Measurements from ENCODE around the gene NCAM2.
A peak's percentile ranks its signal among the peaks of the same experiment; 100 is the strongest.

Gene NCAM2

GRCh38 chr21:21179619-21180298 is 181.6 kb downstream of the NCAM2 start:
- no peak for DNase-seq

GRCh38 chr21:21182401-21183010 is 184.3 kb downstream of the NCAM2 start:
- DNase-seq, result no peak

GRCh38 chr21:21183092-21183491 is 184.9 kb downstream of the NCAM2 start:
- no peak for DNase-seq

GRCh38 chr21:21184771-21185528 is 186.7 kb downstream of the NCAM2 start:
- DNase-seq, result no peak

GRCh38 chr21:21187579-21187978 is 189.4 kb downstream of the NCAM2 start:
- DNase-seq, result no peak

- DNase-seq, result no peak
These were observed 190.4 kb downstream of the NCAM2 start for GRCh38 chr21:21188513-21189195.

GRCh38 chr21:21195417-21195943 is 197.3 kb downstream of the NCAM2 start:
- DNase-seq, result no peak

- DNase-seq, result no peak
These were observed 197.9 kb downstream of the NCAM2 start for GRCh38 chr21:21196087-21196486.

GRCh38 chr21:21196848-21197247 is 198.6 kb downstream of the NCAM2 start:
- no peak for DNase-seq

GRCh38 chr21:21199342-21200102 is 201.3 kb downstream of the NCAM2 start:
- DNase-seq, result no peak

- DNase-seq, result peak; percentile 29
These were observed 202.1 kb downstream of the NCAM2 start for GRCh38 chr21:21200103-21200938.

- DNase-seq, result no peak
These were observed 202.9 kb downstream of the NCAM2 start for GRCh38 chr21:21200939-21201615.

GRCh38 chr21:21203822-21204339 is 205.7 kb downstream of the NCAM2 start:
- no peak for DNase-seq

GRCh38 chr21:21204366-21204996 is 206.3 kb downstream of the NCAM2 start:
- no peak for DNase-seq

- no peak for DNase-seq
These were observed 207.4 kb downstream of the NCAM2 start for GRCh38 chr21:21205604-21206003.

GRCh38 chr21:21210552-21210951 is 212.3 kb downstream of the NCAM2 start:
- no peak for DNase-seq

GRCh38 chr21:21213297-21213696 is 215.1 kb downstream of the NCAM2 start:
- no peak for DNase-seq

- DNase-seq, result no peak
These were observed 217.8 kb downstream of the NCAM2 start for GRCh38 chr21:21216047-21216446.

GRCh38 chr21:21226472-21226871 is 228.3 kb downstream of the NCAM2 start:
- DNase-seq, result no peak

GRCh38 chr21:21230672-21231071 is 232.5 kb downstream of the NCAM2 start:
- DNase-seq, result no peak

Data from stimulated activated CD8-positive, alpha-beta memory T cell treated with anti-CD3 and anti-CD28 coated beads, Interleukin-4, amount 100 ng/mL, for 48 hours (primary cell).